WERI-Rb-1 (cell line): ENCODE results near the gene PDCL3.

ENCODE experiments used
- DNase-seq: peaks from one replicate; pipeline ENCODE4 v3.0.0-alpha.2; 2020
- H3K27ac ChIP-seq: fragments of 250-450 bp; sonication (Bioruptor Pico); 2 replicates; pipeline ENCODE4 v1.5.1; 2020; ENCODE audit warnings: mild to moderate bottlenecking, moderate library complexity
- H3K27me3 ChIP-seq: fragments of 250-450 bp; sonication (Bioruptor Pico); 2 replicates; pipeline ENCODE4 v1.5.1; 2021; ENCODE audit warnings: mild to moderate bottlenecking, low read depth, moderate library complexity; ENCODE audit not compliant: insufficient read depth, severe bottlenecking
- H3K36me3 ChIP-seq: fragments of 250-450 bp; sonication (Bioruptor Pico); 2 replicates; pipeline ENCODE4 v1.5.1; 2020; ENCODE audit warnings: mild to moderate bottlenecking, moderate library complexity
- H3K4me3 ChIP-seq: 2 replicates; pipeline ENCODE4 v1.5.1; 2011; ENCODE audit warnings: low read depth, mild to moderate bottlenecking, control low read depth, low read length
- H3K9me3 ChIP-seq: fragments of 250-450 bp; sonication (Bioruptor Pico); 2 replicates; pipeline ENCODE4 v1.5.1; 2021; ENCODE audit warnings: mild to moderate bottlenecking, moderate library complexity; ENCODE audit not compliant: severe bottlenecking
- TF ChIP-seq, protein P1 (sequence below): IDR thresholded peaks from 2 replicates; pipeline ENCODE4 v1.5.1; 2011; ENCODE audit warnings: low read depth, mild to moderate bottlenecking, control low read depth, inconsistent platforms, low read length

The PDCL3 gene

DNA sequence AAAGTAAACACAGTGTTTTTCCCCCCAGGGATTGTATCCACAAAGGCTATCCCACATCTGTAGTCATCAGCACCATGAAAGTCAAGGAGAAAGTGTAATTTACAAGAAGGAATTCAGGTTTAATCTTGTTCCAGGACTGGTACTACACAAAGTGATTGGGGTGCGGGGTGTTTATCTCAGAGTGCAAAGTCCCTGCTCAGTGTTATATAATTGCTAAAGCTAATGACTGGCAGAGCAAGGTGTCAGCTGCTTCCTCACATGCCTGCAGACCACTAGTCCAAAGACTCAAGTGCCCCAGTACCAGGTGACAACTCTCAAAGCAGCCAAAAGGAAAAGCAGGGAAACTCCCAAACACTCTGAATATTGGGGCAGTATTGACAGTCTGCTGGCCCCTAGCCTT lies 40.4 kb upstream of the PDCL3 start:
- TF ChIP-seq, protein P1, sequence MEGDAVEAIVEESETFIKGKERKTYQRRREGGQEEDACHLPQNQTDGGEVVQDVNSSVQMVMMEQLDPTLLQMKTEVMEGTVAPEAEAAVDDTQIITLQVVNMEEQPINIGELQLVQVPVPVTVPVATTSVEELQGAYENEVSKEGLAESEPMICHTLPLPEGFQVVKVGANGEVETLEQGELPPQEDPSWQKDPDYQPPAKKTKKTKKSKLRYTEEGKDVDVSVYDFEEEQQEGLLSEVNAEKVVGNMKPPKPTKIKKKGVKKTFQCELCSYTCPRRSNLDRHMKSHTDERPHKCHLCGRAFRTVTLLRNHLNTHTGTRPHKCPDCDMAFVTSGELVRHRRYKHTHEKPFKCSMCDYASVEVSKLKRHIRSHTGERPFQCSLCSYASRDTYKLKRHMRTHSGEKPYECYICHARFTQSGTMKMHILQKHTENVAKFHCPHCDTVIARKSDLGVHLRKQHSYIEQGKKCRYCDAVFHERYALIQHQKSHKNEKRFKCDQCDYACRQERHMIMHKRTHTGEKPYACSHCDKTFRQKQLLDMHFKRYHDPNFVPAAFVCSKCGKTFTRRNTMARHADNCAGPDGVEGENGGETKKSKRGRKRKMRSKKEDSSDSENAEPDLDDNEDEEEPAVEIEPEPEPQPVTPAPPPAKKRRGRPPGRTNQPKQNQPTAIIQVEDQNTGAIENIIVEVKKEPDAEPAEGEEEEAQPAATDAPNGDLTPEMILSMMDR = no peak

DNA sequence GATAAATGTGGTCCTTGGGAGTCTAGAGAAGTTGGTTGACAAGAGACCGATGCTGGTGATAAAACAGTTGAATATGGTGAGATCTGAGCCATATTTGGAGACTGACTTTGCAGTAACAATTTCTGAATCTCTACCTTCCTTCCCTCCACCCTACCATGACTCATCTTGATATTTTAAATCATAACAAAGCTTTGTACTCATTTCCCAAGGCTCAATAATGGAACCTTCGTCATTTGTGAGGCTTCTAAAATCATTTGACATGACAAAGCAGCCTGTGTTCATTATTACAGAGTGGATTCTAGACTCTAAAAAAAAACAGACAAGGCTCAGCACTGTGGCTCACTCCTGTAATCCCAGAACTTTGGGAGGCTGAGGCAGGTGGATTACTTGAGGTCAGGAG lies 38.5 kb upstream of the PDCL3 start:
- Histone ChIP-seq H3K27me3 (peaks cover 4% of the 10 kb centered on the region), H3K27ac (no peak overlapping the region), H3K9me3 (no peaks in the 10 kb centered on the region), H3K36me3 (no peaks in the 10 kb centered on the region), H3K4me3 (no peak overlapping the region)
- TF ChIP-seq, protein P1 = no peak
- no peak for DNase-seq

More for the DNA sequence above, 40.4 kb upstream of the PDCL3 start:
- H3K27me3 ChIP-seq = peaks cover 5% of the 10 kb centered on the region
- DNase-seq = no peak
- H3K27ac ChIP-seq = no peak overlapping the region
- no peaks in the 10 kb centered on the region for H3K36me3 ChIP-seq
- no peaks in the 10 kb centered on the region for H3K9me3 ChIP-seq
- no peak overlapping the region for H3K4me3 ChIP-seq

DNA sequence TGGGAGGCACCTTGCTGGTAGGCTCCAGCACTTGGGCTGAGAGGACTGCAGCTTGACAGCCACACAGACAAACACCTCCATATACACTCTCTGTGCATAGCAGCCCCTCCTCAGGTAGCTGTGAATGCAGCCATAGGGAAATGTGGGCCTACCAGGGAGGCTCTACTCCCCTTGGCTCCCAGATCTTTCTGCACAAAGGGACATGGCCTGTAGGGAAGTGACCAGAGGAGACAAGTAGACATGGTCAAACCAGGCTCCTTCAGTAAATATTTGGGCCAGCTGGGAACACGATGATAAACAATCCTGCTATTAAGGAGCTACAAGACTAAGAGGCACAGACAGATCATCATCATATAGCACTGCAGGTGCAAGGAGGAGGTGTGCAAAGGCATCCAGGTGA lies 35.9 kb upstream of the PDCL3 start:
- TF ChIP-seq, protein P1 = no peak
- DNase-seq = no peak

DNA sequence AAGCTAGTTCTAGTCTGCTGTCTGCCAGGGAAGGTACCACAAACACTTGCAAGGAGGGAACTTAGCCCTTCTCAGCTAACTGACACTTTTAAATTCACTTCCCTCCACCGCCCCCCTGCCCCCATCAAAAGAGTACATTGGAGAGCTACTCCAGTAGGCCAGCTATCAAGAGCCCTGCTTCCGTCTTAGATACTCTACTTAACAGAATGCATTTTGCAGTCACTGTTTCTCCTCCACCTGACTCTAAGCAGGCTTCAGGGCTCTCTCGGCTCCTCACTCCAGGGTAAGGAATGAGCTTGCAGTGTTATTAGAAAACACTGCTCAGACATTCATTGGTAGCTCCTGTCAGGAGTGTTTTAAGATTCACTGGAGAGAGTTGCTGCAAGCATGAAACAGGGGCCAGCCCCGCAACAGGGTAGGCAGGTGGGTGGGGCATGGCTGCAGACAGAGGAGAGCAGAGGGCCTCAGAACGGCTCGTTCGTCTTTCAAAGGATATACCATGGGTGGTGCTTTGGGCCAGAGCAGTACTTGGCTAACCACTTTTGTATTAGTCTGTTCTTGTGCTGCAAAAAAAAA lies 35.3 kb upstream of the PDCL3 start:
- Histone ChIP-seq H3K27ac (no peak overlapping the region), H3K9me3 (no peaks in the 10 kb centered on the region), H3K36me3 (no peaks in the 10 kb centered on the region), H3K27me3 (peaks cover 4% of the 10 kb centered on the region), H3K4me3 (no peak overlapping the region)
- TF ChIP-seq, protein P1 = no peak
- no peak for DNase-seq

More for the DNA sequence above, 35.9 kb upstream of the PDCL3 start:
- no peaks in the 10 kb centered on the region for H3K9me3 ChIP-seq
- H3K27me3 ChIP-seq = peaks cover 4% of the 10 kb centered on the region
- H3K36me3 ChIP-seq = no peaks in the 10 kb centered on the region
- H3K27ac ChIP-seq = no peak overlapping the region
- no peak overlapping the region for H3K4me3 ChIP-seq

DNA sequence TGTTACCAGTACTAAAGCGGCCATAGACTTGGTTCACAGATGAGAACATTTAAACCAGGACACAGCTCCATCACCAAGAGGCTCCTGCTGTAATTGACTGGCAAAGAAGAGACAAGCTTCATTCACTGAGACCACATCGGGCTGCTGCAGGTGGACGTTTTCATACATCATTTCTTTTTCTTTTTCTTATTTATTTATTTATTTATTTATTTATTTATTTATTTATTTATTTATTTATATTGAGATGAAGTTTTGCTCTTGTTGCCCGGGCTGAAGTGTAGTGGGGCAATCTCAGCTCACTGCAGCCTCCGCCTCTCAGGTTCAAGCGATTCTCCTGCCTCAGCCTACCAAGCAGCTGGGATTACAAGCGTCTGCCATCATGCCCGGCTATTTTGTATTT lies 33.6 kb upstream of the PDCL3 start:
- H3K36me3 ChIP-seq = no peaks in the 10 kb centered on the region
- H3K27ac ChIP-seq = no peak overlapping the region
- DNase-seq = no peak
- TF ChIP-seq, protein P1 = no peak
- no peak overlapping the region for H3K4me3 ChIP-seq
- peaks cover 4% of the 10 kb centered on the region for H3K27me3 ChIP-seq
- H3K9me3 ChIP-seq = no peaks in the 10 kb centered on the region

DNA sequence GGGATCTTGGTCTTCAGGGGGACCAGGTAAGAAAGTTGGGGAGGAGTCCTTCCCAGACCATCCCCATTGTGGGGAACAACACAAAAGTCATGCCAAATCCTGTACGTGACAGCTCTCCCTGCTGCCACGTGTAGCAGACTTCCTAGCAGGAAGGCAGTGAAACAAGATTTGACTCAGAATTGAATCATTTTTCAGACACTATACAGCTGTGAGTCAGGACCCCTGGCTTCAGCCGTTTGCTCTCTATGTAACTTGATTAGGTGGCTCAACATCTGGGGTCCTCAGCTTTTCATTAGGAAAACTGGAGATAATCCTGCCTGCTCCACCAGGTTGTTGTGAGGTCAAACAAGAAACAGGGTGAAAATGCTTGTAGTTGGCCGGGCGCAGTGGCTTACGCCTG lies 32.9 kb upstream of the PDCL3 start:
- no peak for DNase-seq
- TF ChIP-seq, protein P1 = no peak
- no peak overlapping the region for H3K27ac ChIP-seq
- H3K27me3 ChIP-seq = peaks cover 4% of the 10 kb centered on the region
- no peaks in the 10 kb centered on the region for H3K36me3 ChIP-seq
- H3K9me3 ChIP-seq = no peaks in the 10 kb centered on the region
- H3K4me3 ChIP-seq = no peak overlapping the region
